ENCODE measurements around the gene FAM184B.

Gene FAM184B

GRCh38 chr4:17636696-17637622 lies 144.5 kb downstream of the FAM184B start:
- TF ChIP-seq, protein P1, sequence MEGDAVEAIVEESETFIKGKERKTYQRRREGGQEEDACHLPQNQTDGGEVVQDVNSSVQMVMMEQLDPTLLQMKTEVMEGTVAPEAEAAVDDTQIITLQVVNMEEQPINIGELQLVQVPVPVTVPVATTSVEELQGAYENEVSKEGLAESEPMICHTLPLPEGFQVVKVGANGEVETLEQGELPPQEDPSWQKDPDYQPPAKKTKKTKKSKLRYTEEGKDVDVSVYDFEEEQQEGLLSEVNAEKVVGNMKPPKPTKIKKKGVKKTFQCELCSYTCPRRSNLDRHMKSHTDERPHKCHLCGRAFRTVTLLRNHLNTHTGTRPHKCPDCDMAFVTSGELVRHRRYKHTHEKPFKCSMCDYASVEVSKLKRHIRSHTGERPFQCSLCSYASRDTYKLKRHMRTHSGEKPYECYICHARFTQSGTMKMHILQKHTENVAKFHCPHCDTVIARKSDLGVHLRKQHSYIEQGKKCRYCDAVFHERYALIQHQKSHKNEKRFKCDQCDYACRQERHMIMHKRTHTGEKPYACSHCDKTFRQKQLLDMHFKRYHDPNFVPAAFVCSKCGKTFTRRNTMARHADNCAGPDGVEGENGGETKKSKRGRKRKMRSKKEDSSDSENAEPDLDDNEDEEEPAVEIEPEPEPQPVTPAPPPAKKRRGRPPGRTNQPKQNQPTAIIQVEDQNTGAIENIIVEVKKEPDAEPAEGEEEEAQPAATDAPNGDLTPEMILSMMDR (IDR thresholded peaks at IDR 0.05) = peak; percentile 95

GRCh38 chr4:17636341-17636695 lies 145.1 kb downstream of the FAM184B start:
- TF ChIP-seq, protein P1 (IDR thresholded peaks at IDR 0.05) = no peak

GRCh38 chr4:17635056-17635455 lies 146.4 kb downstream of the FAM184B start:
- TF ChIP-seq, protein P1 (IDR thresholded peaks at IDR 0.05) = no peak

- TF ChIP-seq, protein P1 (IDR thresholded peaks at IDR 0.05) = no peak
Measured at GRCh38 chr4:17633600-17633999, 147.8 kb downstream of the FAM184B start.

GRCh38 chr4:17630228-17630627 lies 151.2 kb downstream of the FAM184B start:
- TF ChIP-seq, protein P1 (IDR thresholded peaks at IDR 0.05) = no peak

DNA sequence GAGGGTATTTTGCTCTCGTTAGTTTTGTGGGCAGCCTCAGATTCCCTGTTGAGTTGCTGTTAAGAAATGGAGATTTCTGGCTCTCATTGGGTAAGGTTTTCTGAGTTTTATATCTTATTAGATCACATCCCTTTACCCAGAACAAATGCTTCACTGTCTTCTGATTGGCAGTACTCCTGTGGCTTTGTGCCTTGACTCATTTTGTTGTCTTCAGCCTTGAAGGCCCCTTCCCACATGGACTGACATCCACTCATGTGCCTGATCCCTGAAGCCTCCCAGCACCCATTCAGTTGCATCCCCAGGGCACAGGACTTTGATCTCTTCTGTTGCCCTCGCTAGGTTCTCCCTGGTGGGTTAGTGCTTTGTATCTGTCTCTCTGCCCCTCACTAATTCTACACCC lies 156.6 kb downstream of the FAM184B start:
- TF ChIP-seq, protein P1 (IDR thresholded peaks at IDR 0.05) = no peak

GRCh38 chr4:17623451-17624001 lies 157.9 kb downstream of the FAM184B start:
- TF ChIP-seq, protein P1 (IDR thresholded peaks at IDR 0.05) = no peak
